Left lobe of liver (tissue), 2 donors: ENCODE data around the gene UCN3. TPM values are rescaled to one million over a fixed set of nuclear protein-coding genes. Genes with fewer than 3 reads are reported as not detected.
"Not testable (repeated sequence)": the region's sequence is repeated elsewhere in the genome, so short reads cannot be mapped to it uniquely, and the experiment has no call there.

ENCODE experiments used
- ATAC-seq: fragments of 200-7000 bp; cut with Tn5 transposase; one replicate; pipeline ENCODE4 v1.9.1; 2020; ENCODE audit warnings: mild to moderate bottlenecking, moderate library complexity
- DNase-seq: peaks from one replicate; pipeline ENCODE4 v3.0.0-alpha.2; 2020; ENCODE audit warnings: low spot score
- total RNA-seq: library from RNA; stranded (reverse); gene quantifications from one replicate; pipeline ENCODE4 v1.2.1, GENCODE V29; 2021
- donor health status: DM: no; HTN: no; CAD: no; lungs with moderate emphysema.
- donor health status: DM: no; HTN: yes; CAD: no.

UCN3 gene
- total RNA-seq, 1 donor from 2014 or later, result not detected

- ATAC-seq, result no peak
- DNase-seq, result no peak
Observed at GRCh38 chr10:5404208-5405041, 39.7 kb downstream of the UCN3 start, which contains the start of gene TUBAL3. TUBAL3 (minus strand) TSS chr10:5404828; CDS start chr10:5404792, 36 bp downstream.

- no peak for ATAC-seq
Observed at GRCh38 chr10:5406918-5407317, 42.2 kb downstream of the UCN3 start.

GRCh38 chr10:5410787-5411186 lies 46.0 kb downstream of the UCN3 start:
- DNase-seq, ATAC-seq: not testable (repeated sequence)

More at GRCh38 chr10:5406918-5407317, 42.2 kb downstream of the UCN3 start:
- no peak for DNase-seq

GRCh38 chr10:5411941-5412276 lies 47.1 kb downstream of the UCN3 start:
- ATAC-seq, result no peak
- DNase-seq, result no peak

GRCh38 chr10:5412277-5412941 lies 47.6 kb downstream of the UCN3 start, which contains the start of gene NET1:
NET1 (plus strand) TSS chr10:5412557; CDS start chr10:5412693, 136 bp downstream.
- peak; percentile 97 for DNase-seq
- ATAC-seq, result peak; percentile 95

- DNase-seq (no peak), ATAC-seq (peak; percentile 39)
Observed at GRCh38 chr10:5413012-5413938, 48.5 kb downstream of the UCN3 start.

GRCh38 chr10:5416981-5417380 lies 52.2 kb downstream of the UCN3 start:
- DNase-seq, result no peak
- ATAC-seq, result no peak

- ATAC-seq (no peak), DNase-seq (no peak)
Observed at GRCh38 chr10:5418584-5418983, 53.8 kb downstream of the UCN3 start.

GRCh38 chr10:5419466-5420094 lies 54.8 kb downstream of the UCN3 start:
- ATAC-seq (no peak), DNase-seq (no peak)

- no peak for DNase-seq
- ATAC-seq, result no peak
Observed at GRCh38 chr10:5423771-5424170, 59.0 kb downstream of the UCN3 start.

Other genes starting within 250 kb of the UCN3 start
- 24.7 TPM for gene AKR1C8, start 179.8 kb upstream of the UCN3 start, total RNA-seq
- 292 TPM for gene AKR1C4, start 168.1 kb upstream of the UCN3 start, total RNA-seq
- gene TUBAL3, start 39.9 kb downstream of the UCN3 start, total RNA-seq, result not detected
- gene NET1, start 47.6 kb downstream of the UCN3 start, total RNA-seq, result 58.9 TPM
- not detected for gene CALML5, start 134.6 kb downstream of the UCN3 start, total RNA-seq
- not detected for gene CALML3, start 160.0 kb downstream of the UCN3 start, total RNA-seq